Stimulated activated CD8-positive, alpha-beta memory T cell treated with anti-CD3 and anti-CD28 coated beads, Interleukin-7, amount 100 ng/mL, for 1 hour (primary cell): ENCODE measurements around the gene TRPM7.
"Not testable (repeated sequence)": the region's sequence is repeated elsewhere in the genome, so short reads cannot be mapped to it uniquely, and the experiment has no call there.

Experiments used
- DNase-seq, 2 donors: peaks; one replicate each; pipeline ENCODE4 v3.0.0-alpha.2; 2020; ENCODE audit warnings: low read depth in 2 of 2

Gene TRPM7

DNA sequence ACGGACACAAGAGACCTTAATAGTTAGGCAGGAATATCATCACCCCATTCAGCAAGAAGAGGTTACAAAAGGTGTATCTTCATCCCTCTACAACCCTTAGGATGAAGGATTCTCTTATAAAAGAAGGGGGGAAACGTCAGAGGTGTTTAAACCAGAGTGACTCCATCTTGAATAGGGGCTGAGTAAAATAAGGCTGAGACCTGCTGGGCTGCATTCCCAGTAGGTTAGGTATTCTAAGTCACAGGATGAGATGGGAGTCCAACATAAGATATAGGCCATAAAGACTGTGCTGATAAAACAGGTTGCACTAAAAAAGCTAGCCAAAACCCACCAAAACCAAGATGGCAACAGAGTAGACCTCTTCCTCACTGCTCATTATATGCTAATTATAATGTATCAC lies 16.5 kb downstream of the TRPM7 start:
- DNase-seq = no peak

DNA sequence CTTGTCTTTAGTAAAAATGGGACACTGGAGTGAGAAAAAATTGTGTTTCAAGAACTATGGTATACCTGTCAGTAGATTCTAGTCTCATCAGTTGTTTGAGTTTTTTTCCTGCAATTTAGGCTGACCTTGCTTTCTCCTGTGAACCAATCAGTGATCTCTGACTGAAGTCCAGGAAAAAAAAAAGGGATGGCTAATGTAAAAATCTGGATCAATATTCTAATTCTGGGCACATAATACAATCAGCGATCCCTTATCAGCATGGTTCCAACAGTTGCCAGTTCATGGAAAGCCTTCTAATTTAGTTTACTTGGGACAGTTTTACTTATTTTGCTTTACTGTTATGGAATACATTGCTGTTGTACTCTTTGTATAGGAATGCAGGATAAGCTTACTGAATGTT lies 17.0 kb downstream of the TRPM7 start:
- DNase-seq = no peak

DNA sequence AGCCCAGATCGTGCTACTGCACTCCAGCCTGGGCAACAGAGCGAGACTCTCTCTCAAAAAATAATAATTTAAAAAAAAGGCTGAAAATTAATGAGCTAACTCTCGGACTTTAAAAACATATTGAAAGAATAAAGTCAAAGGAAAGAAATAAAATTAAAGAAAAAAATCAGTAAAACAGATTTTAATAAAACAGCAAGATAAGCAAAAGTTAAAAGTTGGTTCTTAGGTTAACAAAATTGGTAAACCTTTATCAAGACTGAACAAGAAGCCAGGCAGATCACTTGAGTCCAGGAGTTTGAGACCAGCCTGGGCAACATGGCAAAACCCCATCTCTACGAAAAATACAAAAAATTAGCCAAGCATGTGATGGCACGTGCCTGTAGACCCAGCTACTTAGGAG lies 20.7 kb downstream of the TRPM7 start:
- DNase-seq = no peak

DNA sequence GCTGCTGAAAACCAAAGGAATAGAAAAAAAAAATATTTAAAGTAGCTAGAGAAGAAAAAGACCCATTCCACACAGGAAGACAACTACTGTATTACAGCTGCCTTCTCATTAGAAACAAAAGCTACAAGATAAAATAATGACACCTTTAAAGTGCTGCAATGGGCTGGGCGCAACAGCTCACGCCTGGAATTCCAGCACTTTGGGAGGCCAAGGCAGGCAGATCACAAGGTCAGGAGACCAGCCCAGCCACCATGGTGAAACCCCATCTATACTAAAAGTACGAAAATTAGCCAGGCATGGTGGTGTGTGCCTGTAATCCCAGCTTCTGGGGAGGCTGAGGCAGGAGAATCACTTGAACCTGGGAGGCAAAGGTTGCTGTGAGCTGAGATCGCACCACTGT lies 31.0 kb downstream of the TRPM7 start:
- DNase-seq = no peak

DNA sequence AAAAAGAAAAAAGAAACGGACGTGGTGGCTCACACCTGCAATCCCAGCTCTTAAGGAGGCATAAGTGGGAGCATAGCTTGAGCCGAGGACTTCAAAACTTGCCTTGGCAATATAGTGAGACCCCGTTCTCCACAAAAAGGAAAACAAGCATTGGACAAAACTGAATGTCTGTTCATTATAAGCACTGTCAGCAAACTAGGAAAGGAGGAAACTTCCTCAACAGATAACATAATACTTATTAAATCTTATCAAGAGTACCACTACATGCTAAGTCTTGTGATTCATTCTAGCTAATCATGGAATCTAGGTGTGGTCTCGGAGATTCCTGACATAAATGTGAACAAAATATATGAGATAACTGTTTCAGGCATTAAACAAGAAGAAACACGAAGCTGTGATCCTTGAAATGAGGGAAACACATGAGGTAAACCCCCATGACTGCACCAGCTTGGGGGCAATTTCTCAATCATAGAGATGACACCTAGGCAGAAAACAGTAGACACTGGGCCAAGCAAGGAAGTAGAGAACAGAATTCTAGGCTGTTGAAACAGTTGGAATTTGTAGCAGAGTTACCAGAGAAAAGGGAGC lies 33.3 kb downstream of the TRPM7 start:
- no peak for DNase-seq

DNA sequence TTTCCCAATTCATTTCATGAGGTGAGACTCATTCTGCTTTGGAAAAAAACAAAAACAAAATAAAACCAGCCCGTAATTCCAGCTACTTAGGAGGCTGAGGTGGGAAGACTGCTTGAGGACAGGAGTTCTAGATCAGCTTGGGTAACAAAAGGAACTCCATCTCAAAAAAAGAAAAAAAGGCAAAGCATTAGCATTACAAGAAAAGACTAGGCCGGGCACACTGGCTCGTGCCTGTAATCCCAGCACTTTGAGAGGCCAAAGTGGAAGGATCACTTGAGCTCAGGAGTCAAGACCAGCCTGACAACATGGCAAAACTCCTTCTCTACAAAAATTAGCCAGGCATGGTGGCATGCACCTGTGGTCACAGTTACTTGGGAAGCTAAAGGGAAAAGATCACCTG lies 33.9 kb downstream of the TRPM7 start:
- no peak for DNase-seq

DNA sequence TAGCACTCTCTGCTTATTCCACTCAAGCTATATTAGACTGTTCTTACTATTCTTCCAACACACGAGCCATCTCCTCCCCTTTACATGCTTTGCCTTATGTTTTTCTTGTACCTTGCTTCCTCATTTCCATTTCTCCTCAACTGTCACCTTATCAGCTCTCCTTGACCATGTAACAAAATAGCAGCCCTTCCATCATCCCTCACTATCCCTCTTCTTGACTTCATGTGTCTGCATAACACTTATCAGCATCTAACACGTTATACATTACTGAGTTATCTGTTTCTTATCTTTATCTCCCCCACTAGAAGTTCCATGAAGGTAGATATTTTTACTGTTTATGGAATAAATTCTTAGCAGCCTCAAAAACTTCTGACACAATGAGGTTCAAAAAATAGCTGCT lies 45.3 kb downstream of the TRPM7 start:
- no peak for DNase-seq

DNA sequence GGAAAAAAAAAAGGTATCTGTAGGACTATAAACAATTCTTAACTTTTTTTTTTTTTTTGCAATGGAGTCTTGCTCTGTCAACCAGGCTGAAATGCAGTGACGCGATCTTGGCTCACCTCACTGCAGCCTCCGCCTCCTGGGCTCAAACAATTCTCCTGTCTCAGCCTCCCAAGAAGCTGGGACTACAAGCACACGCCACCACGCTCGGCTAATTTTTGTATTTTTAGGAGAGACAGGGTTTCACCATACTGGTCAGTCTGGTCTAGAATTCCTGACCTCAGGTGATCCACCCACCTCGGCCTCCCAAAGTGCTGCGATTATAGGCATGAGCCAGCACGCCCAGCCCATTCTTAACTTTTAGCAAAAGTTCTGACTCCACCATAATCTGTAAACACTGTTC lies 50.5 kb downstream of the TRPM7 start:
- DNase-seq = no peak

DNA sequence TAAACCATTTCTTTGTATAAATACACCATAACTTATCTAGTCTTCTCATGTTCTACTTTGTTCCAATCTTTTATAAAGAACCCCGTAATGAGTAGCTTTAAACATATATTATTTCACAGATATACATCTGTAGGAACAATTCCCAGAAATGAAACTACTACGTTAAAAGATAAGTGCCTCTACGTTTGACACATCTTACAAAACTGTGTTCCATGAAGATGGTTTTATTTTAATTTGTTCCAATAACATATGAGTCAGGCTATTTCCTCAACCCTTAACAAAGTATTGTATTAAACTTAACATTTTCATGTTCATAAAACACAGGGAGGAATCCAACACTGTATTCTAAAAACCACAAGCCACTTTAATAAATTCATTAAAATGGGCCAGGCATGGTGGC lies 52.9 kb downstream of the TRPM7 start:
- DNase-seq = no peak

DNA sequence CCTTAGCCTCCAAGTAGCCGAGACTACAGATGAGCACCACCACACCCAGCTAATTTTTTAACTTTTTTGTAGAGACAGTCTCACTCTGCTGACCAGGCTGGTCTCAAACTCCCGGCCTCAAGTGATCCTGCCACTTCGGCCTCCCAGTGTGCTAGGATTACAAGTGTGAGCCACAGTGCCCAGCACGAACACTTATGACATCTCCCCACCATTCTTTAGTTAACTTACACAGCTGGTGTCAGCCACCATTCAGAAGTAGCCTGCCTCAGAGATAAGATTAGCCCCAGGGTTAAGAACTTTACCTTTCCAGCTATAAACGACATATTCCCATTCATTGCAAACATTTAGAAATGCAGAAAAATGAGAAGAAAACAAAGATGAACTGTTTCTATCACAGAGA lies 58.2 kb downstream of the TRPM7 start:
- DNase-seq = no peak

DNA sequence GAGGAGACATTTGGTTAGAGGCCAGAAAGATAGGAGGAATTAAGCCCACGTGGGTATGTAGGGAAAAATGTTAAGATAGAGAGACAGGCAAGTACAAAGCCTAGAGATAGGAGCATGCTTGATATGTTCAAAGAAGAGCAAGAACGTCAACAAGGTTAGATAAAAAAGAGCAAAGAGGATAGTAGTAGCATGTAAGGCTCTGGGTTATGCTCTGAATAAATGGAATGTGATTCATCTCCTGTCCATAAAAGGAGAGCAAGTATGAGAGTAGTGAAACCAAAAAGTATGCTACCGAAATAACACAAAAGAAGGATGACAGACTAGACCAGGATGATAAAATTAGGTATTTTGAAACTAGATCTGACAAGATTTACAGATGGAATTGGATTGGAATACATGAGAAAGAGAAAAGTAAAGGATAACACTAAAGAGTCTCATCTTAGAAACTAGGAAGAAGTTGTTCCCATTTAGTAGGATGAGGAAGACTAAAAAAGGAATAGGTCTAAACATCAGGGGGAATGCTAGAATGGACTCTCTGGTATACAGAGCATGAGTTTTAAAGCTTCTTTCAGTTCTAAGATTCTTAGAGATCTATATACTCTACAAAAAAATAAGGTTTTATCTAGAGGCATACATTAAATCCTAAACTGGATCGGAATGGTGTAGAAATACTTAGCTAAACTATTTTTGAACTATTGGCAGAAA lies 59.1 kb downstream of the TRPM7 start:
- DNase-seq = no peak

DNA sequence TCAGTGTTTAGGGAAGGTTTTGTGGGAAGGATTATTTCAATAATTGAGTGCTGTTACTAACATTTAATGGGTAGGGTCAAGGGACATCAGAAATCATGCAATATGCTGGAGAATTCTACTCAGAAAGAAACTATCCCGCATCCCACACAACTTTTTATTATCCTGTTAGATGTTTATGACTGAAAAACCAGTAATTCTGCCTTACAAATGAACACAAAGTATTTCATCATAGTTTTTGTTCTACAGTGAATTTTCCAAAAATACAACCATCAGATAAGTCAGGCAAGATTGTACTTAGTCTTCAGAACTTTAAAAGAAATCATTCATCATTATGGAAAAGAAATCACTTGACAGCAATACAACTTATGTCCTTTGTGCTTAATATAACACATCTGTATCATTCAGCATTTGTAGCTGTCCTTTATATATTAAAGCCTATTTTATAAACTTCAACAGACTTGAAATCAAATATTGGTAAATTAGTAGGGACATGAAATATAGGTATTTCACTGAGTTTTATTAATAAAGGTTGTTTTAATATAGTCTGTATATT lies 61.9 kb downstream of the TRPM7 start:
- DNase-seq = no peak

DNA sequence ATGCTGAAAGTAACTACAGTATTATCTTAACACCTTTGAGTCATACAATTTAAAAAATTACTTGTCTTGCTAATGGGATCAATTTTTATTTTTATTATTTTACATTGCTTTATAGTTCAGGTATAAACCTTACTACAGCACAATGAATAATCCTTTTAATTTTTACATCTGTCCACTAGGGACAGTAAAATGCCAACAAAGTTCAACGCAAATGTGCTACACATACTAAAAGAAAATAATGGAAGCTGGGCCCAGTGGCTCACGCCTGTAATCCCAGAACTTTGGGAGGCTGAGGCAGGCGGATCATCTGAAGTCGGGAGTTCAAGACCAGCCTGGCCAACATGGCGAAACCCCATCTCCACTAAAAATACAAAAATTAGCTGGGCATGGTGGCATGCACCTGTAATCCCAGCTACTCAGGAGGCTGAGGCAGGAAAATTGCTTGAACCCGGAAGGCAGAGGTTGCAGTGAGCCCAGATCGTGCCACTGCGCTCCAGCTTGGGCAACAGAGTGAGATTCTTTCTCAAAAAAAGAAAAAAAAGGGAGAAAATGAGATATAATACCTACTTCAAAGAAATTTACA lies 64.1 kb downstream of the TRPM7 start:
- DNase-seq = not testable (repeated sequence)

DNA sequence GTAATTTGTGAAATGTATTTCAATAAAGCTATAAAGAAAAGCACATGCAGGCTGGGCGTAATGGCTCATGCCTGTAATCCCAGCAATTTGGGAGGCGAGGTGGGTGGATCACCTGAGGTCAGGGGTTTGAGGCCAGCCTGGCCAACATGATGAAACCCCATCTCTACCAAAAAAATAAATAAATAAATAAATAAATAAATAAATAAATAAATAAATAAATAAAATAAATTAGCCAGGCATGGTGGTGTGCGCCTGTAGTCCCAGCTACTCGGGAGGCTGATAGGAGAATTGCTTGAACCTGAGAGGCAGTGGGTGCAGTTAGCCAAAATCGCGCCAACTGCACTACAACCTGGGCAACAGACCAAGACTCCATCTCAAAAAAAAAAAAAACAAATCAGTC lies 69.6 kb downstream of the TRPM7 start:
- not testable (repeated sequence) for DNase-seq

DNA sequence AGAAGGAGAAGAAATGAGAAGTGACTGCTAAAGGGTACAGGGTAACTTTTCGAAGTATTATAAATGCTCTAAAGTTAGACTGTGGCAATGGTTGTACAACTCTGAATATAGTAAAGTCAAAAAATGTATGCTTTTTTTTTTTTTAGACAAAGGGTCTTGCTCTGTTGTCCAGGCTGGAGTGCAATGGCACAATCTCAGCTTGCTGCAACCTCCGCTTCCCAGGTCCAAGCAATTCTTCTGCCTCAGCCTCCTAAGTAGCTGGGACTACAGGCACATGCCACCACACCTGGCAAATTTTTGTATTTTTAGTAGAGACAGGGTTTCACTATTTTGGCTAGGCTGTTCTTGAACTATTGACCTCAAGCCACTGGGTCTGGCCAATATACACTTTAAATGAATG lies 70.0 kb downstream of the TRPM7 start:
- DNase-seq = not testable (repeated sequence)

DNA sequence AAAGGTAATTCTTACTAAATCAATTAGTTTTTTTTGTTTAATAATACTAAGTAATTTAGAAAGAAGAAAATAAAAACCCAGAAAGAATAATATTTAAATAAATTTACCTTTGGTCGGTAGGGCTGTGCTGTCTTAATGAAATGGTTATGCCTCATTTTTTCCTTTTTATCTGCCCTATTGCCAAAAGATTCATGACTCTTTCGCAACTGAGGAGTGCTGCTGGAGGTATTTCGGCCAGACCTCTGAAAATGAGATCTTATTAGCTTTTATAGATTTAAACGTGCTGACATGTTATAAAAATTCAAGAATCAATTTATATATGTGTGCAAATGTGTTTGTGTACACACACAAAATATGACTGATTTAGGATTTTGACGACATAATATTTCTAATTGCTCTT lies 73.0 kb downstream of the TRPM7 start:
- DNase-seq = no peak

DNA sequence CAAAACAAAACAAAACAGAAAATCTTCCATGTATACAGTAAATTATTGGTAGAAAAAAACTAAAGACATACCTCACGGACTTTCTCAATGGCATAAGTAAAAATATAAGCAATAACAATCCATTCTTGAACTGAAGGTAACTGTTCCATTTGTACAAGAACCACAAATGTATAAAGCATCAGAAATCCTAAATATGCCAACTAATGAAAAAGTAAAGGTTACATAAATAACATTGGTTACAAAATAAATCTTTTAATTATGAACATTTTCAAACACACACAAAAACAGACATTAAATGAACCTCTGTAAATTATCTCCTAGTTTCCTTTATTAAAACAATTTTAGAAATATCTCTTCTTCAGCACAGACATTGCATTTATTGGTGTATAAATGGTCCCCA lies 79.5 kb downstream of the TRPM7 start:
- DNase-seq = no peak

DNA sequence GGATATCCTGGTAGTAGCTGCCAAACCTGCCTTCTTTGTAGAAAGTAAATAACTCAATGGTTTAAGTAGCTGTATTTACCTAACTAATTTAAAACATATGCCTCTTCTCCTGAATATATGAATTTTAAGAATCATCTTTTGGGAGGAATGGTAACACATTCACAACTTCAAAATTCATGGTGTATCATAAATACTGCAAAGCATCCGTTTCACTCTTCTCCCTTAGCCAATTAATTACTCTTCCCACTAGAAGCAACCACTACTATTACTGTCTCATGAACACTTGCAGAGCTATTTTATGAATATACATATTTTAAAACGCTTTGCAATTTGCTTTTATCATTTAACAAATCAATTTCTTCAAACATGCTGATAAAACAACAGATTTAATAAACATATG lies 81.1 kb downstream of the TRPM7 start:
- no peak for DNase-seq

DNA sequence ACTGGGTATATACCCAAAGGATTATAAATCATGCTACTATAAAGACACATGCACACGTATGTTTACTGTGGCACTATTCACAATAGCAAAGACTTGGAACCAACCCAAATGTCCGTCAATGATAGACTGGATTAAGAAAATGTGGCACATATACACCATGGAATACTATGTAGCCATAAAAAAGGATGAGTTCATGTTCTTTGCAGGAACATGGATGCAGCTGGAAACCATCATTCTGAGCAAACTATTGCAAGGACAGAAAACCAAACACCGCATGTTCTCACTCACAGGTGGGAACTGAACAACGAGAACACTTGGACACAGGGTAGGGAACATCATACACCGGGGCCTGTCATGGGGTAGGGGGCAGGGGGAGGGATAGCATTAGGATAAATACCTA lies 84.6 kb downstream of the TRPM7 start:
- not testable (repeated sequence) for DNase-seq

DNA sequence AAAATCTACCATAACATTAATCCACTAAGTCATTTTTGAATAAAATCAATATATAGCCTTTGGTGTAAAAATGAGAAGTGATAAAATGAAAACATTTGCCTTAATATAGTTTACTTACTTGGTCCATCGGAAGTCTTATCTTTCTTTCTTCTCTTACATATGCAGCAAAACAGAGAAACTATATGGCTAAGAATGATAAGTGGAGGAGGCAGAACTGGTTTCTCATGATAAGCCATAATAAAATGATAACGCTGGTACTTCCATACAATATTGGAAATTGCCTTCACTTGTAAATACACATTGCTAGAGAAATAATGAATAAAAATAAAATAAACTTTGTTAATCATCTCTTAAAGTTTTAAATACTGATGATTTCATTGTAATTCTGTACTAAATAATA lies 92.3 kb downstream of the TRPM7 start:
- no peak for DNase-seq

DNA sequence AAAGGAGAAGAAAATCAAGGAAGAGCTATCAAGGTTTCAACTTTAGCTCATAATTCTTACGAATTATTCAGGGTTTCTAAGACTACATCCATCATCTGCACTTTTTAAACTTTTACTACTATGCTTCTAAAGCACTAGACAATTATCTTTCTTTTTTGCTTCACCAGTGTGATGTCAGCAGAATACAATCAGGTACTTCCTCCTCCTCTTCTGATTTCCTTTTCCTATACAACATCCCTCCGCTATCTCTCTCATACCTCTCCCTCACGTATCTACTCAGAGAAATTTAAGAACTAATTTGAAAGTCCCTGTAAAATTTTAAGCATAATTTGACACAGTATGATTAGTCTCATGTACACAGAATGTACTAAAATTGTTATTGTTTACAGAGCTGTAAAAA lies 92.8 kb downstream of the TRPM7 start:
- DNase-seq = no peak

DNA sequence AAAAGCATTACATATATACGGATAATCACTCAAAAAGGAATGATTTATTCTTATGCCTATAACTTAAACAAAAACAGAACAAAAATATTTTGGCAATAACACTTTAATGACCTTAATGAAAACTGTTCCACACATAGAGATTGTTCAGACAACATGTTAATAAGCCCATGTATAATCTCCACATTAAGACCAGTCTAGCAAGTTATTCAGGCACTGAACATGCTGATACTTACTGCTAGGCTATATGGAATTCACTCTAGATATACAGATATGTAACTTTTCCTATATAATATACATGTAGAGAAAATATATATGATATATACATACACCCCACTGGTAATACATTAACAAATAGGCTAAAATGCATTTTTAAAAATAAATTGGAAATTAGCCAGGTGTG lies 96.3 kb downstream of the TRPM7 start:
- DNase-seq = no peak

DNA sequence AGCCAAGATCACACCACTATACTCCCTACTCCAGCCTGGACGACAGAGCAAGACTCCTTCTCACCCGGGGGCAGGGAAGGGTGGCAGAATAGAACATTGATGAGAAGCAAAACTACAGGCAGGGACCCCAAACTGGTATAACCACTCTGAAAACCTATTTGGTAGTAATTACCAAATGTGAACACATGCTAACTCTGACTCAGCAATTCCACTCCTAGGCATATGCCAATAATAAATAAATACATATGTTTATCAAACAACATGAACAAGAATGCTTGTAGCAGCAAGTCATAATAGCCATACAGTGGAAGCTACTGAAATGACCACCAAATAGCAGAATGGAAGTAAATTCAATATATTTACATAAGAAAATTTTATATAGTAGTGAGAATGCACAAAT lies 109.1 kb downstream of the TRPM7 start:
- no peak for DNase-seq
